ENCODE results near the gene PALD1.

The PALD1 gene

DNA sequence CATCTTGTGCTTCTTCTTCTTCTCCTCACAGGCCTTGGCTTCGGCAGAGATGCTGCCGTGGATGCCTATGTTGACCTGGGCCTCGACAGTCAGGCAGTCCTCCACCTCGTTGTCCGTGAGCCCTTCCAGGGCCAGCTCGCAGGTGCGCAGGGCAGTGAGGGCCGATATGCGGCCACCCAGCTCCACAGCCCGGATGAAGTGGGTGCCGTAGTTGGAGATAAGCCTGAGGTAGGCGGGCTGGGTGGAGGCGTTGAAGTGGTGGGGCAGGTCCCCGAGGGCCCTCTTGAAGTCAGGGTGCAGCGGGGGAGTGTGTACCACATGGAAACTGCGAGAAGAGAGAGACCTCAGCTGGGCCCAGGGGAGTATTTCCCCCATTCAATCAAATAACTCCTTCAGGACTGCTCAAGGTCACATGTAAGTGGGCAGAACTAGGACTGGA, 120.3 kb downstream of the PALD1 start:
- TF ChIP-seq YY1 (IDR thresholded peaks at IDR 0.05; ENCODE audit: low read depth) = no peak
- no peak for TF ChIP-seq CEBPB (IDR thresholded peaks at IDR 0.05)
- no peak for TF ChIP-seq TAF1 (IDR thresholded peaks at IDR 0.05; ENCODE audit: low read depth)
- no peak for TF ChIP-seq NFIC (IDR thresholded peaks at IDR 0.05)

DNA sequence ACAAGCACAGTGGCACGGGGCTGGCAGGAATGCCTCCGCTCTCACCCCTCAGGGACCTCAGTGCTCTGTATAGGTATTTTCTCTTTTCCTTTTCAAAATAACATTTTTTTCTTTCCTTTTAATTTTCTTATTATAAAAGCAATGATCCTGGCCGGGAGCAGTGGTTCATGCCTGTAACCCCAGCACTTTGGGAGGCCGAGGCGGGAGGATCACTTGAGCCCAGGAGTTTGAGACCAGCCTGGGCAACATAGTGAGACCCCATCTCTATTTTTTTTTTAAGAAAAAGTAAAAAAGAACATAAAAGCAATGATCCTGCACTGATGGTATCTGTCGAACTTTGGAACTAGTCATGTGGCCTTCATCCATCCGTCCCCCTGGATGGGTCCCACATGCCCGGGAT, 120.8 kb downstream of the PALD1 start:
- TF ChIP-seq TAF1 (IDR thresholded peaks at IDR 0.05; ENCODE audit: low read depth) (no peak), EGR1 (IDR thresholded peaks at IDR 0.05) (no peak), FOXM1 (IDR thresholded peaks at IDR 0.05; ENCODE audit: borderline replicate concordance, low read depth) (no peak), RAD21 (IDR thresholded peaks at IDR 0.05; ENCODE audit: low read depth) (no peak), CEBPB (IDR thresholded peaks at IDR 0.05) (no peak), EP300 (IDR thresholded peaks at IDR 0.05; ENCODE audit: borderline replicate concordance) (no peak), NFIC (IDR thresholded peaks at IDR 0.05) (no peak), YY1 (IDR thresholded peaks at IDR 0.05; ENCODE audit: low read depth) (no peak), TCF12 (IDR thresholded peaks at IDR 0.05; ENCODE audit: low read depth) (no peak), CREB1 (IDR thresholded peaks at IDR 0.05; ENCODE audit: low read depth) (no peak)
- TF ChIP-seq, protein P1, sequence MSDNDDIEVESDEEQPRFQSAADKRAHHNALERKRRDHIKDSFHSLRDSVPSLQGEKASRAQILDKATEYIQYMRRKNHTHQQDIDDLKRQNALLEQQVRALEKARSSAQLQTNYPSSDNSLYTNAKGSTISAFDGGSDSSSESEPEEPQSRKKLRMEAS (IDR thresholded peaks at IDR 0.05) = no peak
- TF ChIP-seq, protein P2, sequence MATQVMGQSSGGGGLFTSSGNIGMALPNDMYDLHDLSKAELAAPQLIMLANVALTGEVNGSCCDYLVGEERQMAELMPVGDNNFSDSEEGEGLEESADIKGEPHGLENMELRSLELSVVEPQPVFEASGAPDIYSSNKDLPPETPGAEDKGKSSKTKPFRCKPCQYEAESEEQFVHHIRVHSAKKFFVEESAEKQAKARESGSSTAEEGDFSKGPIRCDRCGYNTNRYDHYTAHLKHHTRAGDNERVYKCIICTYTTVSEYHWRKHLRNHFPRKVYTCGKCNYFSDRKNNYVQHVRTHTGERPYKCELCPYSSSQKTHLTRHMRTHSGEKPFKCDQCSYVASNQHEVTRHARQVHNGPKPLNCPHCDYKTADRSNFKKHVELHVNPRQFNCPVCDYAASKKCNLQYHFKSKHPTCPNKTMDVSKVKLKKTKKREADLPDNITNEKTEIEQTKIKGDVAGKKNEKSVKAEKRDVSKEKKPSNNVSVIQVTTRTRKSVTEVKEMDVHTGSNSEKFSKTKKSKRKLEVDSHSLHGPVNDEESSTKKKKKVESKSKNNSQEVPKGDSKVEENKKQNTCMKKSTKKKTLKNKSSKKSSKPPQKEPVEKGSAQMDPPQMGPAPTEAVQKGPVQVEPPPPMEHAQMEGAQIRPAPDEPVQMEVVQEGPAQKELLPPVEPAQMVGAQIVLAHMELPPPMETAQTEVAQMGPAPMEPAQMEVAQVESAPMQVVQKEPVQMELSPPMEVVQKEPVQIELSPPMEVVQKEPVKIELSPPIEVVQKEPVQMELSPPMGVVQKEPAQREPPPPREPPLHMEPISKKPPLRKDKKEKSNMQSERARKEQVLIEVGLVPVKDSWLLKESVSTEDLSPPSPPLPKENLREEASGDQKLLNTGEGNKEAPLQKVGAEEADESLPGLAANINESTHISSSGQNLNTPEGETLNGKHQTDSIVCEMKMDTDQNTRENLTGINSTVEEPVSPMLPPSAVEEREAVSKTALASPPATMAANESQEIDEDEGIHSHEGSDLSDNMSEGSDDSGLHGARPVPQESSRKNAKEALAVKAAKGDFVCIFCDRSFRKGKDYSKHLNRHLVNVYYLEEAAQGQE (IDR thresholded peaks at IDR 0.05; ENCODE audit: low read depth) = no peak
- TF ChIP-seq, protein P3, sequence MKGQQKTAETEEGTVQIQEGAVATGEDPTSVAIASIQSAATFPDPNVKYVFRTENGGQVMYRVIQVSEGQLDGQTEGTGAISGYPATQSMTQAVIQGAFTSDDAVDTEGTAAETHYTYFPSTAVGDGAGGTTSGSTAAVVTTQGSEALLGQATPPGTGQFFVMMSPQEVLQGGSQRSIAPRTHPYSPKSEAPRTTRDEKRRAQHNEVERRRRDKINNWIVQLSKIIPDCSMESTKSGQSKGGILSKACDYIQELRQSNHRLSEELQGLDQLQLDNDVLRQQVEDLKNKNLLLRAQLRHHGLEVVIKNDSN (IDR thresholded peaks at IDR 0.05) = no peak

DNA sequence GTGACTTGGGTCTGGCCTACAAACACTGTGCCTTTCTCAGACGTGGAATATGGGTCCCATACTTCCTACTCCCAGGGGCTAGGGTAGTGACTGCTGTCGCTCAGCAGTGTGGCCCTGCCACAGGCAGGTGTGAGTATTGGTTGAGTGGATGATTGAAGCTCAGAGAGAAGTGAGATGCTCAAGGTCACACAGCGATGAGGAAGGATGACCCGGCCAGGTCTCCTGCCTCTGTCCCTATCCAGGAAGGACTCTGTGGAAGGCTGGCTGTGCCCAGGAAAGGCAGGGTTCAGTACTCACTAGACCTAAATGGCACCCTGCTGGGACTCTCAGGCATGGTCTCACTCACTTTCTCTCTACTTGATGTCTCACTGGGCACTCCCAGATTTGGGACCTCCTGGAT, 121.2 kb downstream of the PALD1 start:
- TF ChIP-seq, protein P1 (IDR thresholded peaks at IDR 0.05) = no peak
- TF ChIP-seq ZBTB7A (IDR thresholded peaks at IDR 0.05; ENCODE audit: low read depth) (no peak), RAD21 (IDR thresholded peaks at IDR 0.05; ENCODE audit: low read depth) (no peak), CREB1 (IDR thresholded peaks at IDR 0.05; ENCODE audit: low read depth) (no peak), CEBPB (IDR thresholded peaks at IDR 0.05) (no peak), TCF12 (IDR thresholded peaks at IDR 0.05; ENCODE audit: low read depth) (no peak), NFIC (IDR thresholded peaks at IDR 0.05) (no peak), TAF1 (IDR thresholded peaks at IDR 0.05; ENCODE audit: low read depth) (no peak), EP300 (IDR thresholded peaks at IDR 0.05; ENCODE audit: borderline replicate concordance) (no peak), YY1 (IDR thresholded peaks at IDR 0.05; ENCODE audit: low read depth) (no peak), TEAD4 (IDR thresholded peaks at IDR 0.05) (no peak), EGR1 (IDR thresholded peaks at IDR 0.05) (no peak), FOXM1 (IDR thresholded peaks at IDR 0.05; ENCODE audit: borderline replicate concordance, low read depth) (no peak)
- TF ChIP-seq, protein P3 (IDR thresholded peaks at IDR 0.05) = no peak
- TF ChIP-seq, protein P2 (IDR thresholded peaks at IDR 0.05; ENCODE audit: low read depth) = no peak

DNA sequence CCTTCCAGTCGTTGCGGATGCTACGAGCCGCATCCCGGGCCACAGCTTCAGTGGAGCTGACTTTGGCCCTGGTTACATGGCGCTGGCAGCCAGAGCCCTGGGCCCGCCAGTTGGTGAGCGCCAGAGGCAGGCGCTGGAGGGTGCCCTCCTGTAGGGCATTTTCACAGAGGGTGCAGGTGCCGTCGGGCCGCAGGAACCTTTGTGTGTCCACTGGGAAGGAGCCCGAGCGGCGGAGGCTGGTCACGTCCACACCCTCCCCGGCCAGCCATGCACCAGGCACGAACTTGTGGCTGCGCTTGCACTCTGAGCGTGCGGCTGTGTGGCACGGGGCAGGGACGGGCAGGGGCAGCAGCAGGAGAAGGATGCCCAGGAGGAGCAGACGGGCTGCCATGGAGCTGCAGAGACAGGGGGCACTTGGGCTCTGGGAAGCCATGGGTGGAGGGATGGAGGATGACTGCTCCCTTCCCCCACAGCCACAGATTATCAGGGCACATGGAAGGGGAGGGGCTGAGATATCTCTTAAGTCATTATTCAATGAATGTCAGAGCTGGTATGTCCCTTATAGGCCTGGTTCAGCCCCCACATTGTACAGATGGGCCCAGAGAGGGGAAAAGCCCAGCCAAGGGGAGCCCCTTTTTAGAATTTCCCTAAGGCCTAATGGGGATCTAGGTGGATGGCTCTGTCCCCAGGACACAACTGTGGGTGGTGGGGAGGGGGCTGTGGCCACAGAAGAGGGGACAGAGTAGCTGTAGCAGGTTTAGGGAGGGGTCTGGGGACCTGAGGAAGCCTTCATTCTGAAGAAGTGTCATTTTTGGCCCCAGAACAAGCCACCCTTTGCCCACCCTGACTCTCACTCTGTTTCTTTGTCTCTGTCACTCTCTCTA, 122.2 kb downstream of the PALD1 start:
- TF ChIP-seq, protein P1 (IDR thresholded peaks at IDR 0.05) = no peak
- TF ChIP-seq RAD21 (IDR thresholded peaks at IDR 0.05; ENCODE audit: low read depth) (no peak), EP300 (IDR thresholded peaks at IDR 0.05; ENCODE audit: borderline replicate concordance) (no peak), YY1 (IDR thresholded peaks at IDR 0.05; ENCODE audit: low read depth) (no peak), EGR1 (IDR thresholded peaks at IDR 0.05) (no peak), TEAD4 (IDR thresholded peaks at IDR 0.05) (no peak), TAF1 (IDR thresholded peaks at IDR 0.05; ENCODE audit: low read depth) (no peak), NFIC (IDR thresholded peaks at IDR 0.05) (no peak), CEBPB (IDR thresholded peaks at IDR 0.05) (no peak), TCF12 (IDR thresholded peaks at IDR 0.05; ENCODE audit: low read depth) (no peak), CREB1 (IDR thresholded peaks at IDR 0.05; ENCODE audit: low read depth) (no peak), FOXM1 (IDR thresholded peaks at IDR 0.05; ENCODE audit: borderline replicate concordance, low read depth) (no peak), ZBTB7A (IDR thresholded peaks at IDR 0.05; ENCODE audit: low read depth) (no peak)
- TF ChIP-seq, protein P3 (IDR thresholded peaks at IDR 0.05) = no peak
- TF ChIP-seq, protein P2 (IDR thresholded peaks at IDR 0.05; ENCODE audit: low read depth) = no peak

Measured in Ishikawa (cell line).